ENCODE data around the gene KDSR. TPM values are rescaled to one million over a fixed set of nuclear protein-coding genes. Genes with fewer than 3 reads are reported as not detected.

Gene KDSR
- total RNA-seq, 1 donor from 2014 or later: 15.3 TPM

- peaks cover 97% of the 10 kb centered on the region for H3K4me1 Mint-ChIP-seq
- TF ChIP-seq CTCF (IDR thresholded peaks at IDR 0.05): no peak
- ChIA-PET CTCF (no interaction called here), POLR2A (interaction anchor here (1.2 to 3.0 kb wide), 2 partner anchors 8 to 11 kb away, joined by 3 to 15 read pairs; no protein-coding TSS in a partner anchor)
- ATAC-seq (ENCODE audit: low read depth): no peak
- H3K27me3 Mint-ChIP-seq: no peaks in the 10 kb centered on the region
- intact Hi-C loops (cut with micrococcal nuclease): loop anchor here (1.0 kb wide), 1 partner anchor 10 kb away; no protein-coding TSS in a partner anchor
- H3K4me3 Mint-ChIP-seq: peak overlapping the region; percentile 58
- DNase-seq: no peak
- H3K36me3 Mint-ChIP-seq (ENCODE audit: low read depth): peaks cover 74% of the 10 kb centered on the region
- H3K27ac Mint-ChIP-seq: peak overlapping the region; percentile 65
- H3K9me3 Mint-ChIP-seq: no peaks in the 10 kb centered on the region
These were observed 63.5 kb downstream of the KDSR start for GRCh38 chr18:63303547-63303946.

- ATAC-seq (ENCODE audit: low read depth) (no peak), DNase-seq (no peak)
- ChIA-PET CTCF (interaction anchor here (1.0 kb wide), 1 partner anchor 172 kb away, joined by 4 read pairs; no protein-coding TSS in a partner anchor), POLR2A (interaction anchor here (1.2 to 3.0 kb wide), 2 partner anchors 9 to 10 kb away, joined by 3 to 15 read pairs; no protein-coding TSS in a partner anchor)
- no peak for TF ChIP-seq CTCF (IDR thresholded peaks at IDR 0.05)
- Mint-ChIP-seq H3K4me1 (peaks cover 90% of the 10 kb centered on the region), H3K36me3 (ENCODE audit: low read depth) (peaks cover 76% of the 10 kb centered on the region), H3K27me3 (no peaks in the 10 kb centered on the region), H3K4me3 (peak overlapping the region; percentile 46), H3K9me3 (no peaks in the 10 kb centered on the region), H3K27ac (peak overlapping the region; percentile 65)
- intact Hi-C loops (cut with micrococcal nuclease): loop anchor here (1.0 kb wide), 1 partner anchor 10 kb away; no protein-coding TSS in a partner anchor
These were observed 64.2 kb downstream of the KDSR start for GRCh38 chr18:63302636-63303405.

GRCh38 chr18:63302220-63302619 is 64.8 kb downstream of the KDSR start:
- Mint-ChIP-seq H3K4me3 (no peak overlapping the region), H3K9me3 (no peaks in the 10 kb centered on the region), H3K36me3 (ENCODE audit: low read depth) (peaks cover 79% of the 10 kb centered on the region), H3K4me1 (peaks cover 86% of the 10 kb centered on the region), H3K27me3 (no peaks in the 10 kb centered on the region), H3K27ac (peak overlapping the region; percentile 69)
- intact Hi-C loops (cut with micrococcal nuclease): no loop called here
- no peak for TF ChIP-seq CTCF (IDR thresholded peaks at IDR 0.05)
- DNase-seq: no peak
- no peak for ATAC-seq (ENCODE audit: low read depth)
- POLR2A ChIA-PET: interaction anchor here (0.7 to 3.0 kb wide), 2 partner anchors 9 to 128 kb away, joined by 3 to 15 read pairs; no protein-coding TSS in a partner anchor
- CTCF ChIA-PET: interaction anchor here (1.0 to 1.3 kb wide), 2 partner anchors 15 to 171 kb away, joined by 4 read pairs; no protein-coding TSS in a partner anchor

GRCh38 chr18:63301434-63301833 is 65.6 kb downstream of the KDSR start:
- Mint-ChIP-seq H3K27me3 (no peaks in the 10 kb centered on the region), H3K9me3 (no peaks in the 10 kb centered on the region), H3K4me1 (peaks cover 81% of the 10 kb centered on the region), H3K4me3 (no peak overlapping the region), H3K36me3 (ENCODE audit: low read depth) (peaks cover 76% of the 10 kb centered on the region), H3K27ac (peak overlapping the region; percentile 69)
- intact Hi-C loops (cut with micrococcal nuclease): no loop called here
- CTCF ChIA-PET: interaction anchor here (1.0 to 1.3 kb wide), 2 partner anchors 16 to 170 kb away, joined by 4 read pairs; no protein-coding TSS in a partner anchor
- ATAC-seq (ENCODE audit: low read depth) (no peak), DNase-seq (no peak)
- POLR2A ChIA-PET: interaction anchor here (0.7 to 3.0 kb wide), 2 partner anchors 10 to 127 kb away, joined by 3 to 15 read pairs; no protein-coding TSS in a partner anchor
- no peak for TF ChIP-seq CTCF (IDR thresholded peaks at IDR 0.05)
